Neural cell (in vitro differentiated cells): Measurements from ENCODE around the gene MLLT3. TPM values are rescaled to one million over a fixed set of nuclear protein-coding genes. Genes with fewer than 3 reads are reported as not detected.

Experiments used
- H2AFZ ChIP-seq: fragments of 200-600, 300-800 bp; sonication (generic), shearing (Covaris generic); 2 replicates; pipeline ENCODE4 v1.6.0; 2014; ENCODE audit warnings: low read depth, mild to moderate bottlenecking, antibody characterized with exemption, low read length, moderate library complexity
- H3F3A ChIP-seq: fragments of 200-600 bp; shearing (Covaris generic); 2 replicates; pipeline ENCODE4 v1.6.1; 2016; ENCODE audit warnings: mild to moderate bottlenecking, moderate library complexity, mixed read lengths, antibody characterized with exemption, low read length; ENCODE audit not compliant: insufficient read depth, poor library complexity, severe bottlenecking
- H3K27ac ChIP-seq: fragments of 200-600, 300-800 bp; sonication (generic), shearing (Covaris generic); 2 replicates; pipeline ENCODE4 v1.5.1; 2014; ENCODE audit warnings: mild to moderate bottlenecking, low read length, moderate library complexity
- H3K27me3 ChIP-seq: fragments of 300-800, 200-600 bp; sonication (generic), shearing (Covaris generic); 2 replicates; pipeline ENCODE4 v1.6.0; 2014; ENCODE audit warnings: mild to moderate bottlenecking, low read depth, low read length, moderate library complexity; ENCODE audit not compliant: insufficient read depth
- H3K36me3 ChIP-seq: fragments of 300-800, 200-600 bp; sonication (generic), shearing (Covaris generic); 2 replicates; pipeline ENCODE4 v1.5.1; 2014; ENCODE audit warnings: mild to moderate bottlenecking, antibody characterized with exemption, low read length, moderate library complexity; ENCODE audit not compliant: insufficient read depth
- H3K4me2 ChIP-seq: fragments of 300-800, 200-600 bp; sonication (generic), shearing (Covaris generic); 2 replicates; pipeline ENCODE4 v1.6.0; 2014; ENCODE audit warnings: mild to moderate bottlenecking, low read length
- H3K4me3 ChIP-seq: fragments of 300-800, 200-600 bp; sonication (generic), shearing (Covaris generic); 2 replicates; pipeline ENCODE4 v1.5.1; 2014; ENCODE audit warnings: mild to moderate bottlenecking, low read length, moderate library complexity
- H3K79me2 ChIP-seq: fragments of 200-600 bp; shearing (Covaris generic); replicated peaks from 2 replicates; pipeline ENCODE4 v1.6.0; 2014; ENCODE audit warnings: mild to moderate bottlenecking, low read length, moderate library complexity; ENCODE audit not compliant: insufficient read depth
- H3K9ac ChIP-seq: fragments of 300-800, 200-600 bp; sonication (generic), shearing (Covaris generic); 2 replicates; pipeline ENCODE4 v1.6.1; 2016; ENCODE audit warnings: mild to moderate bottlenecking, low read length, mixed read lengths
- H3K9me2 ChIP-seq: fragments of 200-600 bp; shearing (Covaris generic); 2 replicates; pipeline ENCODE4 v1.6.1; 2016; ENCODE audit warnings: mild to moderate bottlenecking, low read length, mixed read lengths; ENCODE audit not compliant: insufficient read depth
- H3K9me3 ChIP-seq: fragments of 200-600, 300-800 bp; sonication (generic), shearing (Covaris generic); 2 replicates; pipeline ENCODE4 v1.6.1; 2016; ENCODE audit warnings: mild to moderate bottlenecking, mixed run types, low read length, moderate library complexity, mixed read lengths
- H4K20me1 ChIP-seq: fragments of 200-600 bp; shearing (Covaris generic); 2 replicates; pipeline ENCODE4 v1.6.1; 2016; ENCODE audit warnings: mild to moderate bottlenecking, mixed run types; ENCODE audit not compliant: insufficient read depth
- CTCF ChIP-seq: fragments of 450-650 bp; IDR thresholded peaks from 2 replicates; pipeline ENCODE4 v1.5.1; 2014; ENCODE audit warnings: antibody characterized with exemption, mild to moderate bottlenecking, moderate library complexity; ENCODE audit not compliant: poor library complexity, severe bottlenecking
- EP300 ChIP-seq: fragments of 450-650 bp; conservative IDR thresholded peaks from 2 replicates; pipeline ENCODE4 v1.6.1; 2014; ENCODE audit warnings: antibody characterized with exemption, mild to moderate bottlenecking, moderate library complexity; ENCODE audit not compliant: poor library complexity, severe bottlenecking
- EZH2 ChIP-seq: fragments of 200-600, 300-800 bp; shearing (Covaris generic), sonication (generic); IDR thresholded peaks from 2 replicates; pipeline ENCODE4 v1.6.1; 2014; ENCODE audit warnings: antibody characterized with exemption, low read length, borderline replicate concordance, mild to moderate bottlenecking; ENCODE audit not compliant: insufficient read depth, poor library complexity, severe bottlenecking
- MXI1 ChIP-seq: fragments of 450-650 bp; conservative IDR thresholded peaks from 2 replicates; pipeline ENCODE4 v1.6.1; 2014; ENCODE audit warnings: antibody characterized with exemption, mild to moderate bottlenecking; ENCODE audit not compliant: poor library complexity, severe bottlenecking
- POLR2AphosphoS5 ChIP-seq: IDR thresholded peaks from 2 replicates; pipeline ENCODE4 v1.6.1; 2012
- RAD21 ChIP-seq: fragments of 450-650 bp; conservative IDR thresholded peaks from 2 replicates; pipeline ENCODE4 v1.6.1; 2014; ENCODE audit warnings: antibody characterized with exemption, mild to moderate bottlenecking, moderate library complexity
- REST ChIP-seq: IDR thresholded peaks from 2 replicates; pipeline ENCODE4 v1.6.1; 2012; ENCODE audit warnings: borderline replicate concordance
- SMC3 ChIP-seq: fragments of 450-650 bp; conservative IDR thresholded peaks from 2 replicates; pipeline ENCODE4 v1.6.1; 2014; ENCODE audit warnings: antibody characterized with exemption, mild to moderate bottlenecking, moderate library complexity; ENCODE audit not compliant: poor library complexity
- TAF1 ChIP-seq: IDR thresholded peaks from 2 replicates; pipeline ENCODE4 v1.6.1; 2012; ENCODE audit warnings: low read depth
- polyA plus RNA-seq: library from polyadenylated mRNA; depleted of rRNA; stranded (reverse); fragments of >200 nt; gene quantifications from 2 replicates; pipeline ENCODE4 v1.2.3, GENCODE V29; 2014

MLLT3 gene
- polyA plus RNA-seq, 1 donor from 2014 or later = 61.5 TPM

DNA sequence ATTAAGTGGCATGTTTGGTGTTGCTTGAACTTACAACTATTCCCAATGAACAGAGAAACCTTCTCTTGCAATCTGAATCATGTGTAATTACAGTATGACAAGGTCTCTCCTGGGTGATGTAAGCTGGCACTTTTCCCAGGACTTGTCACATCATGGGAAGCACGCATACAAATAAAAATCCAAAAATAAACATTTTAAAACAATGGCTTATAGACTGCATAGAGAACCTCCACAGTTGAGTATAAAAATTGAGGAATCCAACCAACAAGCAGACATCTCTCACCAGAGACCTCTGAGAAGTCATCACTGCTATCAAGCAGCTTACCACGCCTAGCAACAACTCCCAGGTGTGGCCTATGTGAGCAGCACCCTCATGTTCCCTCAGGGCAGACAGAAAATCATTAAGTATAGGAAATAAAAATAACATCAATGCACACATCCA, 3.9 kb downstream of the MLLT3 start:
- peak overlapping the region; percentile 90 for H3K4me2 ChIP-seq
- H3K4me3 ChIP-seq = peak overlapping the region; percentile 84
- H2AFZ ChIP-seq = no peak overlapping the region
- peaks cover 73% of the 10 kb centered on the region for H3K79me2 ChIP-seq
- no peaks in the 10 kb centered on the region for H3F3A ChIP-seq
- no peaks in the 10 kb centered on the region for H3K36me3 ChIP-seq
- no peaks in the 10 kb centered on the region for H3K9me3 ChIP-seq
- H3K9me2 ChIP-seq = no peaks in the 10 kb centered on the region
- H3K9ac ChIP-seq = peak overlapping the region; percentile 92
- TF ChIP-seq CTCF (no peak), EZH2 (no peak)
- peak overlapping the region; percentile 53 for H3K27ac ChIP-seq
- peaks cover 6% of the 10 kb centered on the region for H4K20me1 ChIP-seq
- peaks cover 3% of the 10 kb centered on the region for H3K27me3 ChIP-seq

DNA sequence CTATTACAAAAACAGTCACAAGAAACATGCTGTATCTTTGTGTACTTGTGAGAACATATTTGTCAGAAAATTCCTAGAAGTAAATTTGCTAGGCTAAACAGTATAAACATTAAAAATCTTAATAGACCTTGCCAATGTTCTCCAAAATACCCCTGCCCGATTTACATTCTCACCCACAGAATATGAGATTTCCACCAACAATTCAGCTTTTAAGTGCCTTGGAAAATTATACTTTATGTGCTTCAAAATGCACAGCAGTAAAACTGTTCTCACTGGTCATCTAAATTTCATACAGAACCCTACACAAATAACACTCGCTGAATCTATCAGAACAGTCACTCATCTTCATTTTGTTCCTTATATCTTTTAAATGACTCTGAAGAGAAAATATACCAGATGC, 5.5 kb downstream of the MLLT3 start:
- no peaks in the 10 kb centered on the region for H3K27me3 ChIP-seq

More for the DNA sequence above, 5.5 kb downstream of the MLLT3 start:
- no peaks in the 10 kb centered on the region for H3K36me3 ChIP-seq
- TF ChIP-seq MXI1 (no peak), EZH2 (no peak), EP300 (no peak), REST (no peak), SMC3 (no peak), RAD21 (no peak), POLR2AphosphoS5 (no peak), TAF1 (no peak), CTCF (no peak)
- no peaks in the 10 kb centered on the region for H3K9me3 ChIP-seq
- peak overlapping the region; percentile 84 for H3K4me3 ChIP-seq
- H3K27ac ChIP-seq = no peak overlapping the region
- H3K9ac ChIP-seq = no peak overlapping the region
- H3K9me2 ChIP-seq = no peaks in the 10 kb centered on the region
- peak overlapping the region; percentile 90 for H3K4me2 ChIP-seq
- peaks cover 88% of the 10 kb centered on the region for H3K79me2 ChIP-seq
- peaks cover 6% of the 10 kb centered on the region for H4K20me1 ChIP-seq
- no peaks in the 10 kb centered on the region for H3F3A ChIP-seq
- no peak overlapping the region for H2AFZ ChIP-seq
